ENCODE data around the gene ARMH1.

ARMH1 gene

GRCh38 chr1:44674113-44675000 lies at the start of gene ARMH1, which contains the start of gene TMEM53:
TSS of gene ARMH1 (plus strand) at chr1:44674714. CDS start at chr1:44689698, 14,984 bp downstream.
TSS of gene TMEM53 (minus strand) at chr1:44674481. CDS start at chr1:44674391, 90 bp downstream.
- DNase-seq (ENCODE audit: low read depth in 2 of 2), result peak; percentile 89 to 94

GRCh38 chr1:44625348-44625747 lies 49.2 kb upstream of the ARMH1 start:
- no peak for DNase-seq (ENCODE audit: low read depth in 2 of 2)

- no peak for DNase-seq (ENCODE audit: low read depth in 2 of 2)
Measured at GRCh38 chr1:44628962-44629756, 45.4 kb upstream of the ARMH1 start.

- DNase-seq (ENCODE audit: low read depth in 2 of 2), result no peak
Measured at GRCh38 chr1:44630116-44630515, 44.4 kb upstream of the ARMH1 start.

- no peak for DNase-seq (ENCODE audit: low read depth in 2 of 2)
Measured at GRCh38 chr1:44631333-44631646, 43.2 kb upstream of the ARMH1 start.

- peak; percentile 75 to 79 for DNase-seq (ENCODE audit: low read depth in 2 of 2)
Measured at GRCh38 chr1:44631647-44632539, 42.6 kb upstream of the ARMH1 start.

- no peak for DNase-seq (ENCODE audit: low read depth in 2 of 2)
Measured at GRCh38 chr1:44632598-44632997, 41.9 kb upstream of the ARMH1 start.

GRCh38 chr1:44634606-44635189 lies 39.8 kb upstream of the ARMH1 start:
- no peak for DNase-seq (ENCODE audit: low read depth in 2 of 2)

- no peak for DNase-seq (ENCODE audit: low read depth in 2 of 2)
Measured at GRCh38 chr1:44635439-44635838, 39.1 kb upstream of the ARMH1 start.

- no peak for DNase-seq (ENCODE audit: low read depth in 2 of 2)
Measured at GRCh38 chr1:44636083-44636687, 38.3 kb upstream of the ARMH1 start.

- no peak for DNase-seq (ENCODE audit: low read depth in 2 of 2)
Measured at GRCh38 chr1:44636688-44637598, 37.6 kb upstream of the ARMH1 start.

- DNase-seq (ENCODE audit: low read depth in 2 of 2), result no peak
Measured at GRCh38 chr1:44637702-44638411, 36.7 kb upstream of the ARMH1 start.

GRCh38 chr1:44640200-44640853 lies 34.2 kb upstream of the ARMH1 start:
- DNase-seq (ENCODE audit: low read depth in 2 of 2), result no peak

GRCh38 chr1:44641126-44642102 lies 33.1 kb upstream of the ARMH1 start:
- no peak for DNase-seq (ENCODE audit: low read depth in 2 of 2)

GRCh38 chr1:44642255-44642654 lies 32.3 kb upstream of the ARMH1 start:
- no peak for DNase-seq (ENCODE audit: low read depth in 2 of 2)

- no peak for DNase-seq (ENCODE audit: low read depth in 2 of 2)
Measured at GRCh38 chr1:44642925-44643324, 31.6 kb upstream of the ARMH1 start.

- DNase-seq (ENCODE audit: low read depth in 2 of 2), result no peak
Measured at GRCh38 chr1:44643721-44644334, 30.7 kb upstream of the ARMH1 start.
